Breast epithelium (tissue), 4 donors: Measurements from ENCODE around the gene SHROOM3. TPM values are rescaled to one million over a fixed set of nuclear protein-coding genes. Genes with fewer than 3 reads are reported as not detected.

Experiments
- DNase-seq, 2 donors: peaks; one replicate each; pipeline ENCODE4 v3.0.0-alpha.2; 2019; ENCODE audit warnings: low spot score in 2 of 2
- H3K27ac ChIP-seq, 2 donors: fragments of 200-600 bp; sonication (generic) in 1 of 2; one replicate each; pipeline ENCODE4 v1.5.1; 2016 to 2019; ENCODE audit warnings: mild to moderate bottlenecking in 1 of 2
- H3K27me3 ChIP-seq, 2 donors: fragments of 200-600 bp; sonication (generic) in 1 of 2; one replicate each; pipeline versions ENCODE4 v1.5.1 to v1.6.0; 2017 to 2019; ENCODE audit warnings: control low read depth in 1 of 2, mild to moderate bottlenecking in 1 of 2
- H3K36me3 ChIP-seq: fragments of 200-600 bp; one replicate; pipeline ENCODE4 v1.5.1; 2019
- H3K4me1 ChIP-seq, 2 donors: fragments of 200-600 bp; sonication (generic); one replicate each; pipeline ENCODE4 v1.5.1; 2016 to 2019; ENCODE audit warnings: control low read depth in 1 of 2
- H3K4me3 ChIP-seq, 3 donors: fragments of 200-600 bp; sonication (generic); 1 replicate in 2 of 3; 2 replicates in 1 of 3; pipeline ENCODE4 v1.5.1; 2016 to 2019; ENCODE audit warnings: mild to moderate bottlenecking in 3 of 3, moderate library complexity in 2 of 3
- H3K9me3 ChIP-seq, 2 donors: fragments of 200-600 bp; sonication (generic) in 1 of 2; one replicate each; pipeline ENCODE4 v1.5.1; 2016 to 2019; ENCODE audit warnings: control low read depth in 1 of 2
- CTCF ChIP-seq, 3 donors: fragments of 450-650 bp; IDR thresholded peaks; one replicate each; pipeline ENCODE4 v1.5.1; 2016 to 2017; ENCODE audit warnings: antibody characterized with exemption in 3 of 3, mild to moderate bottlenecking in 3 of 3, moderate library complexity in 3 of 3
- POLR2A ChIP-seq: fragments of 450-650 bp; IDR thresholded peaks from one replicate; pipeline ENCODE4 v1.6.1; 2016; ENCODE audit warnings: antibody characterized with exemption, mild to moderate bottlenecking, moderate library complexity
- POLR2AphosphoS5 ChIP-seq, 3 donors: sonication (generic); formaldehyde crosslinking; IDR thresholded peaks; one replicate each; pipeline ENCODE4 v1.6.1; 2017; ENCODE audit warnings: antibody characterized with exemption in 3 of 3
- intact Hi-C: fragments of 100-400 bp; cut with DNase I; formaldehyde crosslinking; loops from one replicate; pipeline ENCODE4 v1.15.1; 2023; ENCODE audit warnings: low total_unique reads
- total RNA-seq, 3 donors: library from RNA; depleted of rRNA; stranded (reverse); fragments of >200 nt; gene quantifications; one replicate each; pipeline ENCODE4 v1.1.0, GENCODE V29; 2016

The SHROOM3 gene
- total RNA-seq, 3 donors from 2014 or later: 0.32 to 145 (median 100) TPM

- H3K27me3 ChIP-seq: no peaks in the 10 kb centered on the region
Measured at GRCh38 chr4:76572224-76572623, 137.2 kb downstream of the SHROOM3 start.

GRCh38 chr4:76576824-76577223 is 141.8 kb downstream of the SHROOM3 start:
- TF ChIP-seq CTCF (IDR thresholded peaks at IDR 0.05) (no peak), POLR2AphosphoS5 (IDR thresholded peaks at IDR 0.05) (no peak), POLR2A (no peak)
- intact Hi-C loops: no loop called here
- Histone ChIP-seq H3K27ac (no peak overlapping the region), H3K27me3 (no peaks in the 10 kb centered on the region), H3K36me3 (no peaks in the 10 kb centered on the region), H3K9me3 (no peaks in the 10 kb centered on the region), H3K4me1 (no peaks in the 10 kb centered on the region), H3K4me3 (no peak overlapping the region)
- no peak for DNase-seq

More at GRCh38 chr4:76572224-76572623, 137.2 kb downstream of the SHROOM3 start:
- H3K4me3 ChIP-seq: no peak overlapping the region
- TF ChIP-seq POLR2A: no peak
- no peak for TF ChIP-seq POLR2AphosphoS5 (IDR thresholded peaks at IDR 0.05)
- no peak for TF ChIP-seq CTCF (IDR thresholded peaks at IDR 0.05)
- no peak for DNase-seq
- peaks cover 0 to 13% of the 10 kb centered on the region in 2 donors for H3K4me1 ChIP-seq
- H3K36me3 ChIP-seq: no peaks in the 10 kb centered on the region
- intact Hi-C loops: no loop called here
- H3K27ac ChIP-seq: peak overlapping the region; percentile 2 to 85
- H3K9me3 ChIP-seq: no peaks in the 10 kb centered on the region

GRCh38 chr4:76578002-76578560 is 143.1 kb downstream of the SHROOM3 start:
- TF ChIP-seq CTCF (IDR thresholded peaks at IDR 0.05) (no peak), POLR2AphosphoS5 (IDR thresholded peaks at IDR 0.05) (no peak), POLR2A (no peak)

GRCh38 chr4:76579596-76580375 is 144.8 kb downstream of the SHROOM3 start:
- H3K36me3 ChIP-seq: no peaks in the 10 kb centered on the region
- no peaks in the 10 kb centered on the region for H3K27me3 ChIP-seq
- DNase-seq: no peak
- peak overlapping the region in 1 of 3 donors; percentile 20 for H3K4me3 ChIP-seq
- no peak overlapping the region for H3K27ac ChIP-seq
- intact Hi-C loops: no loop called here
- no peak for TF ChIP-seq CTCF (IDR thresholded peaks at IDR 0.05)
- TF ChIP-seq POLR2AphosphoS5 (IDR thresholded peaks at IDR 0.05): no peak
- H3K4me1 ChIP-seq: no peaks in the 10 kb centered on the region
- H3K9me3 ChIP-seq: no peaks in the 10 kb centered on the region

More at GRCh38 chr4:76578002-76578560, 143.1 kb downstream of the SHROOM3 start:
- Histone ChIP-seq H3K36me3 (no peaks in the 10 kb centered on the region), H3K4me3 (no peak overlapping the region), H3K27ac (no peak overlapping the region), H3K9me3 (no peaks in the 10 kb centered on the region), H3K4me1 (no peaks in the 10 kb centered on the region), H3K27me3 (no peaks in the 10 kb centered on the region)
- no peak for DNase-seq
- intact Hi-C loops: no loop called here
